B cell (primary cell): Measurements from ENCODE around the gene POLR2C. TPM values are rescaled to one million over a fixed set of nuclear protein-coding genes. Genes with fewer than 3 reads are reported as not detected.

Experiments
- ATAC-seq: fragments of 200-7000 bp; cut with Tn5 transposase; one replicate; pipeline ENCODE4 v1.10.0; 2021; ENCODE audit warnings: low read depth, mild to moderate bottlenecking, moderate number of reproducible peaks, moderate library complexity
- CTCF ChIA-PET: fragments of 350-600 bp; sonication (Branson Sonifier 250); formaldehyde crosslinking; loops from one replicate; lab custom pipeline; 2021; ENCODE audit warnings: antibody characterized with exemption, inconsistent platforms; lab: Charles Lee
- POLR2A ChIA-PET: fragments of 350-600 bp; sonication (Branson Sonifier 250); formaldehyde crosslinking; loops from one replicate; lab custom pipeline; 2021; ENCODE audit warnings: antibody characterized with exemption; lab: Charles Lee
- DNase-seq: peaks from one replicate; pipeline ENCODE4 v3.0.0; 2013
- H2AFZ ChIP-seq: 2 replicates; pipeline ENCODE4 v1.6.1; 2012; ENCODE audit warnings: mild to moderate bottlenecking, low read depth, low read length; ENCODE audit not compliant: insufficient read depth, poor library complexity, severe bottlenecking
- H3K27ac ChIP-seq, 2 donors: 1 replicate in 1 of 2; 2 replicates in 1 of 2; pipeline ENCODE4 v1.5.1; 2012 to 2013; ENCODE audit warnings: low read length in 2 of 2, mild to moderate bottlenecking in 2 of 2, moderate library complexity in 1 of 2
- H3K27me3 ChIP-seq, 4 experiments: fragments of 200-600 bp in 1 of 4; sonication (generic) in 1 of 4; replicated peaks in 1 of 4; 1 replicate in 2 of 4; 2 replicates in 2 of 4; pipeline versions ENCODE4 v1.6.1 to v1.7.0; 2013 to 2016; ENCODE audit warnings: low read length in 3 of 4, mild to moderate bottlenecking in 2 of 4, mixed read lengths in 1 of 4, moderate library complexity in 1 of 4; ENCODE audit not compliant: insufficient read depth in 4 of 4, control insufficient read depth in 3 of 4; ENCODE audit errors: control extremely low read depth in 1 of 4
- H3K36me3 ChIP-seq, 2 experiments: replicated peaks in 1 of 2; 1 replicate in 1 of 2; 2 replicates in 1 of 2; pipeline versions ENCODE4 v1.6.1 to v1.7.1; 2013; ENCODE audit warnings: low read length in 1 of 2; ENCODE audit not compliant: insufficient read depth in 2 of 2, control insufficient read depth in 1 of 2; ENCODE audit errors: control extremely low read depth in 1 of 2, extremely low read depth in 1 of 2
- H3K4me1 ChIP-seq, 2 donors: fragments of 200-600 bp in 1 of 2; sonication (generic) in 1 of 2; 1 replicate in 1 of 2; 2 replicates in 1 of 2; pipeline versions ENCODE4 v1.5.1 to v1.6.1; 2013 to 2017; ENCODE audit warnings: low read length in 2 of 2; ENCODE audit not compliant: control insufficient read depth in 2 of 2, insufficient read depth in 2 of 2
- H3K4me2 ChIP-seq: replicated peaks from 2 replicates; pipeline ENCODE3; 2012; ENCODE audit warnings: mild to moderate bottlenecking, low read depth, low read length; ENCODE audit not compliant: poor library complexity, severe bottlenecking
- H3K4me3 ChIP-seq, 5 experiments: fragments of 200-600 bp in 1 of 5; sonication (generic) in 1 of 5; 1 replicate in 3 of 5; 2 replicates in 2 of 5; pipeline versions ENCODE4 v1.5.1 to v1.7.0; 2011 to 2016; ENCODE audit warnings: low read length in 4 of 5, mild to moderate bottlenecking in 4 of 5, low read depth in 2 of 5, control low read depth in 1 of 5, moderate library complexity in 1 of 5; ENCODE audit not compliant: insufficient read depth in 1 of 5; ENCODE audit errors: control extremely low read depth in 1 of 5, extremely low read depth in 1 of 5
- H3K79me2 ChIP-seq: fragments of 200-600 bp; sonication (generic); one replicate; pipeline ENCODE4 v1.6.0; 2016; ENCODE audit warnings: low read length; ENCODE audit not compliant: control insufficient read depth, insufficient read depth
- H3K9ac ChIP-seq: fragments of 200-600 bp; sonication (generic); 2 replicates; pipeline ENCODE4 v1.6.1; 2017; ENCODE audit warnings: mild to moderate bottlenecking, low read length, moderate library complexity
- H3K9me3 ChIP-seq, 3 donors: one replicate each; pipeline versions ENCODE4 v1.6.1 to v1.7.1; 2013; ENCODE audit warnings: low read length in 2 of 3; ENCODE audit not compliant: control insufficient read depth in 2 of 3, insufficient read depth in 1 of 3; ENCODE audit errors: control extremely low read depth in 1 of 3
- H4K20me1 ChIP-seq: 2 replicates; pipeline ENCODE4 v1.6.0; 2012; ENCODE audit warnings: mild to moderate bottlenecking, low read length; ENCODE audit not compliant: insufficient read depth, control insufficient read depth, poor library complexity, severe bottlenecking
- H3K27ac Mint-ChIP-seq: one replicate; pipeline ENCODE4 v1.8.0; 2021; ENCODE audit warnings: mixed read lengths
- H3K27me3 Mint-ChIP-seq: one replicate; pipeline ENCODE4 v1.8.0; 2021; ENCODE audit warnings: mixed read lengths
- H3K4me1 Mint-ChIP-seq: one replicate; pipeline ENCODE4 v1.8.0; 2021; ENCODE audit warnings: mixed read lengths
- H3K4me3 Mint-ChIP-seq: one replicate; pipeline ENCODE4 v1.8.0; 2021; ENCODE audit warnings: mixed read lengths
- H3K9me3 Mint-ChIP-seq: one replicate; pipeline ENCODE4 v1.8.0; 2022; ENCODE audit warnings: mixed read lengths; ENCODE audit not compliant: insufficient read depth
- EZH2 ChIP-seq: IDR thresholded peaks from 2 replicates; pipeline ENCODE4 v1.6.1; 2012; ENCODE audit warnings: borderline replicate concordance, low read depth, mild to moderate bottlenecking, moderate library complexity, low read length; ENCODE audit not compliant: insufficient read depth, poor library complexity, severe bottlenecking
- WGBS: methylation state at CpG from one replicate; pipeline ENCODE4 v1.1.5; 2013; ENCODE audit warnings: missing lambda C conversion rate; ENCODE audit not compliant: insufficient coverage; 5-methylcytosine and 5-hydroxymethylcytosine counted together
- intact Hi-C: fragments of 100-400 bp; cut with micrococcal nuclease; formaldehyde crosslinking; loops from one replicate; pipeline ENCODE4 v1.10.0; 2022
- polyA plus RNA-seq: library from polyadenylated mRNA; depleted of rRNA; stranded (reverse); fragments of >200 nt; gene quantifications from 2 replicates; pipeline ENCODE4 v1.2.3, GENCODE V29; 2012
- total RNA-seq, 2 donors: library from RNA; stranded (reverse); fragments of 120-200 nt in 1 of 2; gene quantifications; 1 replicate in 1 of 2; 2 replicates in 1 of 2; pipeline versions ENCODE4 v1.2.3 to v1.2.4, GENCODE V29; 2013 to 2022
- TF ChIP-seq, protein P1 (sequence below): fragments of 200-600 bp; IDR thresholded peaks from one replicate; pipeline ENCODE4 v1.8.0; 2022; ENCODE audit warnings: antibody characterized with exemption, mild to moderate bottlenecking

The POLR2C gene
- total and polyA plus RNA-seq, 2 donors (not counting 1 experiment from before 2014, with no cell fraction given), result 57.8 to 70.1 TPM

DNA sequence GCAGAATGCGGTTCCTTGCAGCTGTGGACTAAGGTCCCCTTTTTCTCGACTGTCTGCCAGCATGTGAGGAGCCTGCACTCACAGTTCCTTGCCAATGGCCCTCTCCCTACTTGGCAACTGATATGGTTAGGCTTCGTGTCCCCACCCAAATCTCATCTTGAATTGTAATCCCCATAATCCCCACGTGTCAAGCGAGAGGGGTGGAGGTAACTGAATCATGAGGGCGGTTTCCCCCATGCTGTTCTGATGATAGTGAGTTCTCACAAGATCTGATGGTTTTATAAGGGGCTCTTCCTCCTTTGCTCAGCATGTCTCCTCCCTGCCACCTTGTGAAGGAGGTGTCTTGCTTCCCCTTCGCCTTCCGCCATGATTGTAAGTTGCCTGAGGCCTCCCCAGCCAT is 35.2 kb upstream of the POLR2C start:
- POLR2A ChIA-PET, result no interaction called here
- H3K9me3 Mint-ChIP-seq, result no peaks in the 10 kb centered on the region
- DNase-seq, result no peak
- H3K27me3 Mint-ChIP-seq, result no peaks in the 10 kb centered on the region
- Histone ChIP-seq H3K79me2 (no peaks in the 10 kb centered on the region), H3K27me3 (no peaks in the 10 kb centered on the region), H3K4me2 (no peak overlapping the region), H3K9ac (no peak overlapping the region), H2AFZ (no peak overlapping the region), H4K20me1 (no peaks in the 10 kb centered on the region), H3K36me3 (peaks cover 0 to 39% of the 10 kb centered on the region in 2 experiments), H3K4me1 (no peaks in the 10 kb centered on the region), H3K9me3 (no peaks in the 10 kb centered on the region), H3K27ac (no peak overlapping the region), H3K4me3 (no peak overlapping the region)
- no peak for ATAC-seq
- WGBS, result 100% methylated on average over 3 of the region's 8 CpGs
- intact Hi-C loops, result no loop called here
- TF ChIP-seq, protein P1, sequence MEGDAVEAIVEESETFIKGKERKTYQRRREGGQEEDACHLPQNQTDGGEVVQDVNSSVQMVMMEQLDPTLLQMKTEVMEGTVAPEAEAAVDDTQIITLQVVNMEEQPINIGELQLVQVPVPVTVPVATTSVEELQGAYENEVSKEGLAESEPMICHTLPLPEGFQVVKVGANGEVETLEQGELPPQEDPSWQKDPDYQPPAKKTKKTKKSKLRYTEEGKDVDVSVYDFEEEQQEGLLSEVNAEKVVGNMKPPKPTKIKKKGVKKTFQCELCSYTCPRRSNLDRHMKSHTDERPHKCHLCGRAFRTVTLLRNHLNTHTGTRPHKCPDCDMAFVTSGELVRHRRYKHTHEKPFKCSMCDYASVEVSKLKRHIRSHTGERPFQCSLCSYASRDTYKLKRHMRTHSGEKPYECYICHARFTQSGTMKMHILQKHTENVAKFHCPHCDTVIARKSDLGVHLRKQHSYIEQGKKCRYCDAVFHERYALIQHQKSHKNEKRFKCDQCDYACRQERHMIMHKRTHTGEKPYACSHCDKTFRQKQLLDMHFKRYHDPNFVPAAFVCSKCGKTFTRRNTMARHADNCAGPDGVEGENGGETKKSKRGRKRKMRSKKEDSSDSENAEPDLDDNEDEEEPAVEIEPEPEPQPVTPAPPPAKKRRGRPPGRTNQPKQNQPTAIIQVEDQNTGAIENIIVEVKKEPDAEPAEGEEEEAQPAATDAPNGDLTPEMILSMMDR, result no peak
- TF ChIP-seq EZH2, result no peak
- H3K27ac Mint-ChIP-seq, result no peak overlapping the region
- no peaks in the 10 kb centered on the region for H3K4me1 Mint-ChIP-seq
- H3K4me3 Mint-ChIP-seq, result no peak overlapping the region
- CTCF ChIA-PET, result no interaction called here

DNA sequence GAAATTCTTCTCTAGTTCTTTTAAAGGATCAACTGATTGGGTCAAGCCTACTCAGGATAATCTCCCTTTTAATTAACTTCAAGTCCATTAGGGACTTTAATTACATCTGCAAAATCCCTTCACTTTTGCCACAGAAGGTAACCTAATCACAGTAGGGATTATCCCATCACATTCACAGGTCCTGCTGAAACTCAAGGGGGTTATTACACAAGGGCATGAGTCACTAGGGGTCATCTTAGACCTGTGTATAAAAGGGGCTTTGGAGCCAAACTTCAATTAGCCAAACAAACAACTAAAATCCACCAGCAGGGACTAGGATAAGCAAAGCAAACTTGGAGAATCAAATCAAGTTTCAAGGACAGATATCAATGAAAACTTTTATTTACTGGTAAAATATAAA is 34.7 kb upstream of the POLR2C start:
- Mint-ChIP-seq H3K9me3 (no peaks in the 10 kb centered on the region), H3K4me1 (no peaks in the 10 kb centered on the region), H3K4me3 (no peak overlapping the region), H3K27me3 (no peaks in the 10 kb centered on the region), H3K27ac (no peak overlapping the region)
- Histone ChIP-seq H3K9ac (no peak overlapping the region), H3K9me3 (no peaks in the 10 kb centered on the region), H3K4me3 (no peak overlapping the region), H4K20me1 (no peaks in the 10 kb centered on the region), H3K36me3 (peaks cover 1 to 44% of the 10 kb centered on the region in 2 experiments), H3K4me1 (no peaks in the 10 kb centered on the region), H2AFZ (no peak overlapping the region), H3K27ac (no peak overlapping the region), H3K27me3 (no peaks in the 10 kb centered on the region), H3K79me2 (no peaks in the 10 kb centered on the region), H3K4me2 (no peak overlapping the region)
- intact Hi-C loops, result no loop called here
- ATAC-seq (no peak), DNase-seq (no peak)
- ChIA-PET POLR2A (no interaction called here), CTCF (no interaction called here)
- TF ChIP-seq EZH2, result no peak
- TF ChIP-seq, protein P1, result no peak
